CD14-positive monocyte (primary cell): ENCODE measurements around the gene UCP3. TPM values are rescaled to one million over a fixed set of nuclear protein-coding genes. Genes with fewer than 3 reads are reported as not detected.

Experiments
- DNase-seq, 3 donors: peaks; one replicate each; pipeline ENCODE4 v3.0.0-alpha.2; 2011 to 2022
- H2AFZ ChIP-seq: 2 replicates; pipeline ENCODE4 v1.6.0; 2012; ENCODE audit warnings: mild to moderate bottlenecking, low read depth, low read length, inconsistent platforms; ENCODE audit not compliant: insufficient read depth, poor library complexity, severe bottlenecking
- H3K27ac ChIP-seq, 2 donors: 1 replicate in 1 of 2; 2 replicates in 1 of 2; pipeline ENCODE4 v1.5.1; 2012 to 2013; ENCODE audit warnings: low read length in 2 of 2, control low read depth in 1 of 2, inconsistent platforms in 1 of 2, low read depth in 1 of 2, mild to moderate bottlenecking in 1 of 2
- H3K27me3 ChIP-seq, 2 donors: one replicate each; pipeline versions ENCODE4 v1.6.0 to v1.6.1; 2011 to 2013; ENCODE audit warnings: low read length in 2 of 2; ENCODE audit not compliant: control insufficient read depth in 2 of 2, insufficient read depth in 2 of 2
- H3K36me3 ChIP-seq, 2 donors: replicated peaks in 1 of 2; 1 replicate in 1 of 2; 2 replicates in 1 of 2; pipeline versions ENCODE4 v1.5.1 to v1.6.1; 2012 to 2013; ENCODE audit warnings: low read length in 2 of 2, control low read depth in 1 of 2, inconsistent platforms in 1 of 2, mild to moderate bottlenecking in 1 of 2; ENCODE audit not compliant: insufficient read depth in 2 of 2, control insufficient read depth in 1 of 2
- H3K4me1 ChIP-seq, 2 donors: 1 replicate in 1 of 2; 2 replicates in 1 of 2; pipeline versions ENCODE4 v1.5.1 to v1.6.1; 2012 to 2013; ENCODE audit warnings: low read length in 2 of 2, control low read depth in 1 of 2, inconsistent platforms in 1 of 2, mild to moderate bottlenecking in 1 of 2, moderate library complexity in 1 of 2; ENCODE audit not compliant: insufficient read depth in 2 of 2, control insufficient read depth in 1 of 2
- H3K4me2 ChIP-seq: replicated peaks from 2 replicates; pipeline ENCODE3; 2012; ENCODE audit warnings: low read length, moderate library complexity, mild to moderate bottlenecking; ENCODE audit not compliant: poor library complexity, severe bottlenecking; ENCODE audit errors: extremely low read depth
- H3K4me3 ChIP-seq, 3 experiments: fragments of 200-600 bp in 1 of 3; sonication (generic) in 1 of 3; replicated peaks in 1 of 3; 1 replicate in 2 of 3; 2 replicates in 1 of 3; pipeline ENCODE4 v1.5.1; 2011 to 2013; ENCODE audit warnings: low read length in 3 of 3, mild to moderate bottlenecking in 3 of 3, control low read depth in 2 of 3, low read depth in 2 of 3, inconsistent platforms in 1 of 3, moderate library complexity in 1 of 3
- H3K79me2 ChIP-seq: 2 replicates; pipeline ENCODE4 v1.6.0; 2012; ENCODE audit warnings: mild to moderate bottlenecking, control low read depth, inconsistent platforms, low read length, moderate library complexity; ENCODE audit not compliant: insufficient read depth
- H3K9ac ChIP-seq: 2 replicates; pipeline ENCODE4 v1.6.0; 2017; ENCODE audit warnings: low read length, mild to moderate bottlenecking; ENCODE audit not compliant: insufficient read depth, poor library complexity, severe bottlenecking
- H3K9me3 ChIP-seq, 2 donors: replicated peaks in 1 of 2; 1 replicate in 1 of 2; 2 replicates in 1 of 2; pipeline versions ENCODE4 v1.5.1 to v1.6.1; 2012 to 2013; ENCODE audit warnings: low read length in 2 of 2, control low read depth in 1 of 2; ENCODE audit not compliant: control insufficient read depth in 1 of 2, insufficient read depth in 1 of 2
- H4K20me1 ChIP-seq: 2 replicates; pipeline ENCODE4 v1.6.0; 2012; ENCODE audit warnings: mild to moderate bottlenecking, low read length, control low read depth, moderate library complexity; ENCODE audit not compliant: insufficient read depth
- H3K27ac Mint-ChIP-seq, 7 donors: one replicate each; pipeline ENCODE4 v1.8.0; 2020; ENCODE audit warnings: mild to moderate bottlenecking in 7 of 7, mixed read lengths in 7 of 7, moderate library complexity in 6 of 7, inconsistent platforms in 2 of 7
- H3K27me3 Mint-ChIP-seq, 3 donors: one replicate each; pipeline ENCODE4 v1.8.0; 2021 to 2022; ENCODE audit warnings: low read depth in 3 of 3, mild to moderate bottlenecking in 3 of 3, mixed read lengths in 3 of 3, moderate library complexity in 3 of 3, inconsistent platforms in 1 of 3
- H3K36me3 Mint-ChIP-seq, 2 donors: one replicate each; pipeline ENCODE4 v1.8.0; 2020; ENCODE audit warnings: mixed read lengths in 2 of 2, inconsistent platforms in 1 of 2, mild to moderate bottlenecking in 1 of 2
- H3K4me1 Mint-ChIP-seq: one replicate; pipeline ENCODE4 v1.8.0; 2020; ENCODE audit warnings: mild to moderate bottlenecking, mixed read lengths
- H3K4me3 Mint-ChIP-seq, 2 donors: one replicate each; pipeline ENCODE4 v1.8.0; 2020; ENCODE audit warnings: mild to moderate bottlenecking in 2 of 2, mixed read lengths in 2 of 2, moderate library complexity in 1 of 2
- H3K9me3 Mint-ChIP-seq, 7 donors: one replicate each; pipeline ENCODE4 v1.8.0; 2020 to 2022; ENCODE audit warnings: mixed read lengths in 7 of 7, mild to moderate bottlenecking in 6 of 7, moderate library complexity in 6 of 7, inconsistent platforms in 2 of 7
- CTCF ChIP-seq: fragments of 200-600 bp; IDR thresholded peaks from one replicate; pipeline ENCODE4 v1.8.0; 2022; ENCODE audit warnings: antibody characterized with exemption, mild to moderate bottlenecking
- WGBS: methylation state at CpG from one replicate; pipeline ENCODE4 v1.1.5; 2013; ENCODE audit warnings: missing lambda C conversion rate; ENCODE audit not compliant: insufficient coverage; 5-methylcytosine and 5-hydroxymethylcytosine counted together
- intact Hi-C, 2 donors: fragments of 100-400 bp; cut with micrococcal nuclease; formaldehyde crosslinking; loops; one replicate each; pipeline versions ENCODE4 v1.15.0 to v1.15.1; 2023
- polyA plus RNA-seq, 3 donors: library from polyadenylated mRNA; depleted of rRNA in 1 of 3; unstranded in 2 of 3; stranded (reverse) in 1 of 3; fragments of 300-500 nt in 2 of 3; fragments of >200 nt in 1 of 3; fragmentation: Illumina TruSeq in 2 of 3; gene quantifications; 1 replicate in 2 of 3; 2 replicates in 1 of 3; pipeline ENCODE4 v1.2.3, GENCODE V29; 2012 to 2021

UCP3 gene
- polyA plus RNA-seq, 3 donors, result 3.8 TPM; not detected in 2

GRCh38 chr11:73972620-73973449 is 36.0 kb downstream of the UCP3 start:
- Histone ChIP-seq H3K9me3 (no peaks in the 10 kb centered on the region), H3K36me3 (peaks cover 38 to 48% of the 10 kb centered on the region in 2 donors)
- WGBS, result 84% methylated on average over 8 of the region's 11 CpGs

GRCh38 chr11:73972187-73972586 is 36.7 kb downstream of the UCP3 start:
- H3K36me3 ChIP-seq, result peaks cover 32 to 41% of the 10 kb centered on the region in 2 donors
- no peak overlapping the region for H2AFZ ChIP-seq
- no peaks in the 10 kb centered on the region for H3K27me3 ChIP-seq
- peaks cover 2 to 8% (median 5%) of the 10 kb centered on the region in 3 donors for H3K27me3 Mint-ChIP-seq
- peak overlapping the region in 1 of 7 donors; percentile 33 for H3K27ac Mint-ChIP-seq
- no peaks in the 10 kb centered on the region for H3K9me3 ChIP-seq
- TF ChIP-seq CTCF, result no peak
- no peak overlapping the region for H3K4me2 ChIP-seq
- H3K27ac ChIP-seq, result peak overlapping the region in 1 of 2 donors; percentile 33
- intact Hi-C loops, result no loop called here
- H3K4me3 Mint-ChIP-seq, result no peak overlapping the region
- H3K79me2 ChIP-seq, result peaks cover 7% of the 10 kb centered on the region
- no peaks in the 10 kb centered on the region for H3K9me3 Mint-ChIP-seq
- H3K4me1 ChIP-seq, result peaks cover 36 to 43% of the 10 kb centered on the region in 2 donors
- H3K9ac ChIP-seq, result no peak overlapping the region
- H3K4me1 Mint-ChIP-seq, result peaks cover 45% of the 10 kb centered on the region
- DNase-seq, result no peak
- no CpG with 5 or more reads among the region's 1 CpG for WGBS
- H4K20me1 ChIP-seq, result peaks cover 60% of the 10 kb centered on the region
- peaks cover 36 to 44% of the 10 kb centered on the region in 2 donors for H3K36me3 Mint-ChIP-seq
- H3K4me3 ChIP-seq, result no peak overlapping the region

More at GRCh38 chr11:73972620-73973449, 36.0 kb downstream of the UCP3 start:
- Histone ChIP-seq H3K4me2 (no peak overlapping the region), H3K9ac (no peak overlapping the region), H4K20me1 (peaks cover 66% of the 10 kb centered on the region), H3K4me3 (no peak overlapping the region), H3K4me1 (peaks cover 41 to 50% of the 10 kb centered on the region in 2 donors), H2AFZ (no peak overlapping the region), H3K27me3 (no peaks in the 10 kb centered on the region), H3K79me2 (peaks cover 14% of the 10 kb centered on the region), H3K27ac (peak overlapping the region; percentile 6 to 61)
- no peak for DNase-seq
- Mint-ChIP-seq H3K36me3 (peaks cover 42 to 50% of the 10 kb centered on the region in 2 donors), H3K9me3 (no peaks in the 10 kb centered on the region), H3K27me3 (peaks cover 0 to 6% (median 5%) of the 10 kb centered on the region in 3 donors), H3K27ac (peak overlapping the region in 5 of 7 donors; percentile 9 to 74 (median 35)), H3K4me1 (peaks cover 50% of the 10 kb centered on the region), H3K4me3 (no peak overlapping the region)
- intact Hi-C loops, result no loop called here
- TF ChIP-seq CTCF, result no peak
